ENCODE measurements around the gene BNC2. TPM values are rescaled to one million over a fixed set of nuclear protein-coding genes. Genes with fewer than 3 reads are reported as not detected.

BNC2 gene
- total RNA-seq, 2 experiments from 2014 or later, result not detected

GRCh38 chr9:16888594-16888993 lies 18.1 kb upstream of the BNC2 start:
- peaks cover 7% of the 10 kb centered on the region for H3K9me3 Mint-ChIP-seq
- POLR2A ChIA-PET, result no interaction called here
- no peak overlapping the region for H3K4me3 Mint-ChIP-seq
- no peak overlapping the region for H3K27ac ChIP-seq (ENCODE audit: low read depth in 1 of 2, low read length in 2 of 2)
- no peaks in the 10 kb centered on the region for H3K27me3 Mint-ChIP-seq
- no peaks in the 10 kb centered on the region for H3K36me3 Mint-ChIP-seq (ENCODE audit: low read depth)
- CTCF ChIA-PET, result no interaction called here
- no peak for ATAC-seq (ENCODE audit: poor library complexity)
- no peaks in the 10 kb centered on the region for H3K27me3 ChIP-seq (ENCODE audit: control insufficient read depth in 1 of 2, insufficient read depth in 2 of 2, low read length in 2 of 2)
- no peaks in the 10 kb centered on the region for H3K36me3 ChIP-seq (ENCODE audit: insufficient read depth, low read length)
- intact Hi-C loops (cut with DNase I, micrococcal nuclease), result no loop called here
- TF ChIP-seq CTCF (IDR thresholded peaks at IDR 0.05), result no peak
- H3K9me3 ChIP-seq (ENCODE audit: control insufficient read depth in 1 of 2, insufficient read depth in 1 of 2, low read length in 2 of 2), result peaks cover 0 to 12% of the 10 kb centered on the region in 2 experiments
- no peak overlapping the region for H3K27ac Mint-ChIP-seq
- H3K4me1 Mint-ChIP-seq (ENCODE audit: low read depth), result no peaks in the 10 kb centered on the region
- no peak for DNase-seq
- no peaks in the 10 kb centered on the region for H3K4me1 ChIP-seq (ENCODE audit: insufficient read depth, low read length)
- no peak overlapping the region for H3K4me3 ChIP-seq (ENCODE audit: low read length)

GRCh38 chr9:16885931-16886330 lies 15.5 kb upstream of the BNC2 start:
- Histone ChIP-seq H3K27ac (ENCODE audit: low read depth in 1 of 2, low read length in 2 of 2) (no peak overlapping the region), H3K36me3 (ENCODE audit: insufficient read depth, low read length) (no peaks in the 10 kb centered on the region), H3K4me1 (ENCODE audit: insufficient read depth, low read length) (no peaks in the 10 kb centered on the region), H3K27me3 (ENCODE audit: control insufficient read depth in 1 of 2, insufficient read depth in 2 of 2, low read length in 2 of 2) (no peaks in the 10 kb centered on the region), H3K4me3 (ENCODE audit: low read length) (no peak overlapping the region), H3K9me3 (ENCODE audit: control insufficient read depth in 1 of 2, insufficient read depth in 1 of 2, low read length in 2 of 2) (peaks cover 0 to 11% of the 10 kb centered on the region in 2 experiments)
- H3K27ac Mint-ChIP-seq, result no peak overlapping the region
- TF ChIP-seq CTCF (IDR thresholded peaks at IDR 0.05), result no peak
- no peaks in the 10 kb centered on the region for H3K27me3 Mint-ChIP-seq
- H3K4me1 Mint-ChIP-seq (ENCODE audit: low read depth), result no peaks in the 10 kb centered on the region
- ATAC-seq (ENCODE audit: poor library complexity) (no peak), DNase-seq (no peak)
- peaks cover 6% of the 10 kb centered on the region for H3K9me3 Mint-ChIP-seq
- POLR2A ChIA-PET, result no interaction called here
- intact Hi-C loops (cut with DNase I, micrococcal nuclease), result no loop called here
- CTCF ChIA-PET, result no interaction called here
- no peaks in the 10 kb centered on the region for H3K36me3 Mint-ChIP-seq (ENCODE audit: low read depth)
- no peak overlapping the region for H3K4me3 Mint-ChIP-seq

DNA sequence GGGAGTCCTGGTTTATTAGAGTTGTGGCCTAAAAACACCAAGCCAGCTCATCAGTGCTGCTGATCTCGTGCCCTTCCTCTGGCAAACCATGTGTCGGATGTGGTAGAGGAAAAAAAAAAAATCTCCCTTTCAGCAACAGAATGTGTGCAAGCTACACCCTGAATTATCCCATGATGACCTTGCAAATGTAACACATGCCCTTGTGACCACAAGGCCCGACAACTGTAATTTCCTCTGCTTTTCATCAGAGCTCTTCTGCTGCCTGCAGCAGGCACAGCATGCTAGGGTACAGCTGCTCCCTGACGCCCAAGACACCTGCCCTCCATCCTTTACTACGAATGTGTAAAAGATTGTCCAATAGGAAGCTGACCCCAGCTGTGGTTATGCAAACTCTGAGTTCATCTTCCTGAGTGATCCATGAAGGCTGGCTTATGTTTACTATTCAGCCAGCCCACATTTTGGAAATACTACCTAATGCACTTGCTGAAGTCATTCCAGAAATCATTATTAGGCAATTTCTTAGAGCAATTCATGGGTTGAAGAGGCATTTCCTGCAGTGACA lies 14.6 kb upstream of the BNC2 start:
- Mint-ChIP-seq H3K36me3 (ENCODE audit: low read depth) (no peaks in the 10 kb centered on the region), H3K9me3 (peaks cover 6% of the 10 kb centered on the region), H3K27ac (no peak overlapping the region), H3K4me3 (no peak overlapping the region), H3K27me3 (no peaks in the 10 kb centered on the region), H3K4me1 (ENCODE audit: low read depth) (no peaks in the 10 kb centered on the region)
- intact Hi-C loops (cut with DNase I, micrococcal nuclease), result no loop called here
- H3K36me3 ChIP-seq (ENCODE audit: insufficient read depth, low read length), result no peaks in the 10 kb centered on the region
- H3K4me1 ChIP-seq (ENCODE audit: insufficient read depth, low read length), result no peaks in the 10 kb centered on the region
- CTCF ChIA-PET, result no interaction called here
- DNase-seq (peak in 1 of 14 experiments; percentile 31), ATAC-seq (ENCODE audit: poor library complexity) (no peak)
- no peaks in the 10 kb centered on the region for H3K27me3 ChIP-seq (ENCODE audit: control insufficient read depth in 1 of 2, insufficient read depth in 2 of 2, low read length in 2 of 2)
- POLR2A ChIA-PET, result no interaction called here
- TF ChIP-seq CTCF (IDR thresholded peaks at IDR 0.05), result no peak
- no peak overlapping the region for H3K27ac ChIP-seq (ENCODE audit: low read depth in 1 of 2, low read length in 2 of 2)
- peaks cover 0 to 13% of the 10 kb centered on the region in 2 experiments for H3K9me3 ChIP-seq (ENCODE audit: control insufficient read depth in 1 of 2, insufficient read depth in 1 of 2, low read length in 2 of 2)
- no peak overlapping the region for H3K4me3 ChIP-seq (ENCODE audit: low read length)
